Thyroid gland (tissue), 4 donors: ENCODE measurements around the gene GP9. TPM values are rescaled to one million over a fixed set of nuclear protein-coding genes. Genes with fewer than 3 reads are reported as not detected.

ENCODE experiments used
- DNase-seq, 2 donors: peaks; one replicate each; pipeline ENCODE4 v3.0.0-alpha.2; 2019
- H3K27ac ChIP-seq, 3 donors: fragments of 200-600 bp; sonication (generic); 1 replicate in 2 of 3; 2 replicates in 1 of 3; pipeline ENCODE4 v1.5.1; 2016 to 2019; ENCODE audit warnings: mild to moderate bottlenecking in 1 of 3, moderate library complexity in 1 of 3
- H3K27me3 ChIP-seq: fragments of 200-600 bp; sonication (generic); one replicate; pipeline ENCODE4 v1.5.1; 2019
- H3K36me3 ChIP-seq, 2 donors: fragments of 200-600 bp; sonication (generic); one replicate each; pipeline ENCODE4 v1.5.1; 2016 to 2019
- H3K4me1 ChIP-seq, 2 donors: fragments of 200-600 bp; sonication (generic); one replicate each; pipeline ENCODE4 v1.5.1; 2017 to 2019
- H3K4me3 ChIP-seq, 3 donors: fragments of 200-600 bp; sonication (generic); replicated peaks in 1 of 3; 1 replicate in 2 of 3; 2 replicates in 1 of 3; pipeline ENCODE4 v1.5.1; 2016; ENCODE audit warnings: mild to moderate bottlenecking in 1 of 3
- H3K9me3 ChIP-seq: fragments of 200-600 bp; sonication (generic); one replicate; pipeline ENCODE4 v1.5.1; 2017
- POLR2A ChIP-seq, 2 donors: fragments of 450-650 bp; IDR thresholded peaks; one replicate each; pipeline ENCODE4 v1.6.1; 2017; ENCODE audit warnings: antibody characterized with exemption in 2 of 2, mild to moderate bottlenecking in 2 of 2, moderate library complexity in 1 of 2
- WGBS, 2 donors: methylation state at CpG; one replicate each; pipeline ENCODE4 v1.1.5; 2017; 5-methylcytosine and 5-hydroxymethylcytosine counted together
- intact Hi-C: fragments of 100-400 bp; cut with DNase I; formaldehyde crosslinking; loops from one replicate; pipeline ENCODE4 v1.15.1; 2023
- total RNA-seq, 4 donors: library from RNA; depleted of rRNA; stranded (reverse); fragments of >200 nt; gene quantifications; one replicate each; pipeline ENCODE4 v1.2.3, GENCODE V29; 2016
- TF ChIP-seq, protein P1 (sequence below), 6 experiments: fragments of 200-600 bp in 3 of 6; fragments of 450-650 bp in 3 of 6; sonication (generic) in 3 of 6; IDR thresholded peaks; one replicate each; pipeline ENCODE4 v1.5.1; 2016 to 2019; ENCODE audit warnings: antibody characterized with exemption in 6 of 6, mild to moderate bottlenecking in 2 of 6, inconsistent platforms in 1 of 6, moderate library complexity in 1 of 6

GP9 gene
- total RNA-seq, 4 donors from 2014 or later, result not detected

DNA sequence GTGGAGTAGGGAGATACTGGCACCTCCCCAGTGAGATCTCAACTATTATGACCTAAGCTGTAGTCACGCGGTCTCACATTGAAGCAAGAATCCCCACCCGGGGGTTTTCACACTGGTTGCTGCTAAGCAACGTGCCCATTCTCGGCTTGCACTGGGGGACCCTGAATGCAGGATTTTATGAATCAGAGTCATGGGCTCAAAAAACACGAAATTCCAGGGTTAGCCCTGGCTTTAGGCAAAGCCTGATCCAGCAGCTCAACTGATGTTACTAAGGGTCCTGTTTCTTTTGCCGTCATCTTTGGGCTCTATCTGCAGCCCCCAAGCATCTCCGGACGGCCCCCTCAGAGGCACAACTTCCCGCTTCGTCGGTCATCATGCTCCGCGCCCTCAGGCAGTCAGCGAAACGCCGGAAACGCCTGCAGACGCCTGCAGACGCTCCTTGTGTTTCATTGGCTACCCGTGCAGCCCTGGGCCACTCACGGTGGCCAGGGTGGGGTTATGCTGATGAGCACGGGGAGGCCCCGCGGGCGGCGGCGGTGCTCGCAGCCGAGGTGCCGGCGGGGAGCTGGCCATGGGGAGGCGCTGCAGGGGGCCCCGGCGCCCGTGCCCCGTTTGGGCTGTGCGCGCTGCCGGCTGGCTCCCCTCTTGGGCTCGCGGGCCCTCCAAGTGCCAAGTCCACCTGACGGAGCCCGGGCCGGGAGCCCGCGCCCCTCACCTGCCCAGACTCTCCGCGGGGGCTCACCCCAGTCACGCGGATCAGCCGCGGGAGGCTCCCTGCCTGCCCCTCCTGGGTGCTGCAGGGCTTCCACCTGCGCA, 33.6 kb upstream of the GP9 start:
- Histone ChIP-seq H3K27ac (peak overlapping the region in 2 of 3 donors; percentile 36 to 51), H3K4me3 (peak overlapping the region in 2 of 3 donors; percentile 41 to 42), H3K4me1 (peaks cover 7 to 24% of the 10 kb centered on the region in 2 donors), H3K27me3 (no peaks in the 10 kb centered on the region), H3K9me3 (no peaks in the 10 kb centered on the region), H3K36me3 (no peaks in the 10 kb centered on the region)
- intact Hi-C loops, result no loop called here
- WGBS, 2 donors, result 10 to 17% methylated on average over 16 to 29 of the region's 54 CpGs
- TF ChIP-seq, protein P1, sequence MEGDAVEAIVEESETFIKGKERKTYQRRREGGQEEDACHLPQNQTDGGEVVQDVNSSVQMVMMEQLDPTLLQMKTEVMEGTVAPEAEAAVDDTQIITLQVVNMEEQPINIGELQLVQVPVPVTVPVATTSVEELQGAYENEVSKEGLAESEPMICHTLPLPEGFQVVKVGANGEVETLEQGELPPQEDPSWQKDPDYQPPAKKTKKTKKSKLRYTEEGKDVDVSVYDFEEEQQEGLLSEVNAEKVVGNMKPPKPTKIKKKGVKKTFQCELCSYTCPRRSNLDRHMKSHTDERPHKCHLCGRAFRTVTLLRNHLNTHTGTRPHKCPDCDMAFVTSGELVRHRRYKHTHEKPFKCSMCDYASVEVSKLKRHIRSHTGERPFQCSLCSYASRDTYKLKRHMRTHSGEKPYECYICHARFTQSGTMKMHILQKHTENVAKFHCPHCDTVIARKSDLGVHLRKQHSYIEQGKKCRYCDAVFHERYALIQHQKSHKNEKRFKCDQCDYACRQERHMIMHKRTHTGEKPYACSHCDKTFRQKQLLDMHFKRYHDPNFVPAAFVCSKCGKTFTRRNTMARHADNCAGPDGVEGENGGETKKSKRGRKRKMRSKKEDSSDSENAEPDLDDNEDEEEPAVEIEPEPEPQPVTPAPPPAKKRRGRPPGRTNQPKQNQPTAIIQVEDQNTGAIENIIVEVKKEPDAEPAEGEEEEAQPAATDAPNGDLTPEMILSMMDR (IDR thresholded peaks at IDR 0.05), result peak in 5 of 6 experiments; percentile 35 to 93 (median 86)
- peak in 1 of 2 donors; percentile 65 for TF ChIP-seq POLR2A (IDR thresholded peaks at IDR 0.05)
- DNase-seq, result peak; percentile 93 to 94

GRCh38 chr3:129027544-129027880, 33.1 kb upstream of the GP9 start:
- peak overlapping the region in 2 of 3 donors; percentile 41 to 42 for H3K4me3 ChIP-seq
- DNase-seq, result no peak
- H3K9me3 ChIP-seq, result no peaks in the 10 kb centered on the region
- TF ChIP-seq, protein P1 (IDR thresholded peaks at IDR 0.05), result peak in 1 of 6 experiments; percentile 8
- no peak for TF ChIP-seq POLR2A (IDR thresholded peaks at IDR 0.05)
- WGBS, 2 donors, result 76 to 82% methylated on average over 15 of the region's 15 CpGs
- H3K27me3 ChIP-seq, result no peaks in the 10 kb centered on the region
- peaks cover 7 to 21% of the 10 kb centered on the region in 2 donors for H3K4me1 ChIP-seq
- H3K27ac ChIP-seq, result peak overlapping the region in 1 of 3 donors; percentile 51
- no peaks in the 10 kb centered on the region for H3K36me3 ChIP-seq
- intact Hi-C loops, result no loop called here

DNA sequence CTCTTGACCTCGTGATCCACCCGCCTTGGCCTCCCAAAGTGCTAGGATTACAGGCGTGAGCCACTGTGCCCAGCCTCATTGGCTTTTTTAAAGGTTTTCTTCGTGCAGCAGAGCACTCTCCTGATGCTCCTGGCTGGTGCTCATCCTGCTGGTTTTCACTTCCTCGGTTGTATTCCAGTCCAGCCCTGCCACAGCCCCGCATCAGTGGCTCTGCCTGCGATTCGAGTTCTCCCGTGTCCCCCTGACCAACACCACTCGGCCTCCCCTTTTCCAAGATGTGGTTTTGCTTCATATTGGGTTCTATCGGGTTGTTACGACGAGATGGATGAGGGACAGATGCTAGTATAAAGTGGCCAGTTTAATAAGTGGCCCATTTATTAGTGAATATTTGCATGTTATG, 31.7 kb upstream of the GP9 start:
- no peak for DNase-seq
- Histone ChIP-seq H3K27ac (no peak overlapping the region), H3K9me3 (no peaks in the 10 kb centered on the region), H3K4me3 (no peak overlapping the region), H3K36me3 (no peaks in the 10 kb centered on the region), H3K4me1 (peaks cover 5 to 19% of the 10 kb centered on the region in 2 donors), H3K27me3 (no peaks in the 10 kb centered on the region)
- 90 to 94% methylated on average over 13 of the region's 13 CpGs for WGBS, 2 donors
- TF ChIP-seq, protein P1 (IDR thresholded peaks at IDR 0.05), result no peak
- TF ChIP-seq POLR2A (IDR thresholded peaks at IDR 0.05), result no peak
- intact Hi-C loops, result no loop called here

GRCh38 chr3:129030611-129031010, 30.0 kb upstream of the GP9 start:
- no peak for DNase-seq
- no peak overlapping the region for H3K27ac ChIP-seq
- H3K27me3 ChIP-seq, result no peaks in the 10 kb centered on the region
- no peaks in the 10 kb centered on the region for H3K36me3 ChIP-seq
- 80 to 100% methylated on average over 2 to 4 of the region's 4 CpGs for WGBS, 2 donors
- peaks cover 8 to 22% of the 10 kb centered on the region in 2 donors for H3K4me1 ChIP-seq
- H3K9me3 ChIP-seq, result no peaks in the 10 kb centered on the region
- TF ChIP-seq POLR2A (IDR thresholded peaks at IDR 0.05), result no peak
- TF ChIP-seq, protein P1 (IDR thresholded peaks at IDR 0.05), result no peak
- H3K4me3 ChIP-seq, result no peak overlapping the region
- intact Hi-C loops, result no loop called here

GRCh38 chr3:129031476-129032215, 28.9 kb upstream of the GP9 start:
- TF ChIP-seq POLR2A (IDR thresholded peaks at IDR 0.05), result no peak
- TF ChIP-seq, protein P1 (IDR thresholded peaks at IDR 0.05), result no peak
- no peaks in the 10 kb centered on the region for H3K36me3 ChIP-seq
- H3K27ac ChIP-seq, result no peak overlapping the region
- no peaks in the 10 kb centered on the region for H3K9me3 ChIP-seq
- no peaks in the 10 kb centered on the region for H3K27me3 ChIP-seq
- intact Hi-C loops, result no loop called here
- H3K4me1 ChIP-seq, result peaks cover 9 to 23% of the 10 kb centered on the region in 2 donors
- DNase-seq, result no peak
- no peak overlapping the region for H3K4me3 ChIP-seq
- WGBS, 2 donors, result 81 to 83% methylated on average over 8 to 10 of the region's 10 CpGs
